NCI-H82 treated with DMSO at 0.1 percent for 48 hours (cell line): ENCODE results near the gene IRF4.
"Not testable (repeated sequence)": the region's sequence is repeated elsewhere in the genome, so short reads cannot be mapped to it uniquely, and the experiment has no call there.

ENCODE experiments used
- DNase-seq: peaks from one replicate; lab custom pipeline; 2025; ENCODE audit not compliant: unreplicated experiment; lab: John Stamatoyannopoulos, UW

The IRF4 gene

DNA sequence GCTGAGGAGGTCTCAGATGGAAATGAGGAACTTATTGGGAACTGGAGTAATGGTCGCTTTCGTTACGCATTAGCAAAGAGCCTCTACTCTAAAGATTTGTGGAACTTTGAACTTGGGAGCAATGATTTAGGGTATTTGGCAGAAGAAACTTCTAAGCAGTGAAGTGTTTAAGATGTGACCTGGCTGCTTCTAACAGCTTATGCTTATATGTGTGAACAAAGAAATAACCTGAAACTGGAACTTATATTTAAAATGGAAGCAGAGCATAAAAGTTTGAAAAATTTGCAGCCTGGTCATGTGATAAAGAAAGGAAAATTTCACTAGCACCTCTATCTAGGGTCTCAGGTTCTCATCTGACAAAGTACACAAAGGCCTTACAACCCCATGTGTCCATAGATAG lies 23.5 kb downstream of the IRF4 start:
- DNase-seq = no peak

DNA sequence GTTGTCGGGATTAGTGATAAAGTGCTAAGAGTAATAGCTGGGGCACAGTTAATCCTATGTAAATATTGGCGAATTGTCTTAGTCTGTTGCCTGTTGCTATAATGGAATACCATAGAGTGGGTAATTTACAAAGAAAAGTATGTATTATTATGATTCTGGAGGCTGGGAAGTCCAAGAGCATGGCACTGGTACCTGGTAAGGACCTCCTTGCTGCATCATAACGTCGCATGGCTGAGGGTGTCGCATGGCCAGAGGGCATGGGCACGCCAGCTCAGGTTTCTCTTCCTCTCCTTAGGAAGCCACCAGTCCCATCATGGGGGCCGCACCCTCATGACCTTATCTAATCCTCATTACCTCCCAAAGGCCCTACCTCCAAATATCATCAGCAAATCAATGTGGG lies 29.7 kb downstream of the IRF4 start:
- DNase-seq = no peak

DNA sequence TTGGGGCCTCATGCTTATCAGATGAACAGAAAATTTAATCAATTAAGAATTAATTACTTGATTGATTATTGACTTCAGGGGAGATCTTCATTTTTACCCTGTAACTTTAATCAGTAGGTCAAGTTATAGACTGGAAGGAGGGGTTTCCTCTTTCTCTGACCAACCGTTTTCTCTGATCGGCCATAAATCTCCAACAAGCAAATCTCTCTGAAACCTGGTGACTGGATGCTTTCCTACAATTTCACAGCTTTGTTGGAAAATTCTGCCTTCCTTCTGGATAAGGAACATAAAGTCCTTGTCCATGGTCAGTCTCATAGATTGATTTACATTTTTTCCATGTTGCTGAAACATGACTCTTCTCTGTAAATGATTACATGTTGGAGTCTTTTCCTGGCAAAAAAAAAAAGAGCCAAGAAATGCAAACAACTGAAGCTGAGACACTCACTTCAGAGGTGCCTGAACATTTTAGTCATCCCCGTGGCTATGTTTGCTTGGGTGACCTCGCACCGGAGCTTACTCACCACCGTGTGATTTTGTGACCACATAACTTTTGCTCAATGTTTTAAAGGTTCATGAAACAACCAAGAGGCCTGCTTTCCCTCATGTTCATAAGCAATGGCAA lies 31.0 kb downstream of the IRF4 start:
- no peak for DNase-seq

DNA sequence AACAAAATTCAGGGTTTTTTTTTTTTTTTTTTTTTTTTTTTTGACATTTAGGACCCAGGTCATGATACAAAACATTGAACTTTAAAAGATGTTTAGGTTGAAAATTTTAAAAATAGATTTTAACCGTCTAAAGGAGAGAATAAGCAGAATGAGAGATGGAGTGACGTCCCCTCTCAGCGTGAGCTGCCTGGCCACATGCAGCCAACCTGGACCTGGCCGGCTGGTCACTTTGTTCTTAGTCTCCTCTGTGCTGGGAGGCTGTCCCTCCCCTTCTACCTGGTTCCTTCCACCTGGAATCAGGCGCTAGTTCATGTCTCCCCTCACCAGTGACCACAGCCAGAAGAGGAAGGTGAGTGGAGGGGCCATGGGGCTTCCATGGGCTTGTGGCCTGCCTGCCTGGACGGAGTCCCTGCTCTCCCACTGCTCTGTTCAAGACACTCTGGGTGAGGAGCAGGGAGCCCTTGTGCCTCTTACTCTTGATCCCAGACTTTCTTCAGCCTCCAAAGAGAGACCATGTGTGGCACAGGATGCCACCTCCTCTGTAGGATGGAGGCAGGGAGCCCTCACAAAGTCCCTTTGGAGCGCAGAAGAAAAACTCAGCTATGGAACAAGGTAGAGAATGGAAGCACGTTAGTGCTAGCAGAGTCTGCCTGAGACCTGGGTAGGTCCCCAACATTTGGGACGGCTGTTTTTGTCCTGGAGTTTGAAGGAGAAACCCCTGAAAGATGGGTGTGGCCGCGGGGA lies 31.7 kb downstream of the IRF4 start:
- DNase-seq = no peak

DNA sequence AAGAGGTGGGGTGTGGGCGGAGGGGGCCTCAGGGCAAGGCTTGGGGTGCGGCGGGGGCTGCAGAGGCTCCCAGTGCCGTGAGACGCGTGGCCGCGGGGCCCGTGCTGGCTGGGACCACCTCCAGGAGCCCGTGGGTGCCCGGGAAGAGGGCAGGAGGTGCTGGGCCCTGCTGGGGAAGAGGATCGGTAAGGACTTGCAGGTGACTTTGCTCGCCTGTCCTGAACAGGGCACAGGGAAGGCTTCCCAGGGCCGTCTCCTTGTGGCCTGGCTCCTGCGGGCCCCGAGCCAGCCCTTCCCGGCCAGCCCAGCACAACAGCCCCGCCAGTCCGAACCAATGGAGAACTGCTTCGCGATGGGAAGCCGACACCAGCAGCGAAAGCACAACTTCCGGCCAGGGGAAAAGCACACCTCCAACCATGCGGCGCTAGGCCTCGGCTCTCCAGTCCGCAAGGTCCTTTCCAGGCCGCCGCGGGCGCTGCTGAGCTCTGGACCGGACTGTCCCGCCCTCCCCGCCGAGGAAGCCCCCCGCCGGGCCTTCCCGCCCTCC lies 32.3 kb downstream of the IRF4 start:
- DNase-seq = no peak

GRCh38 chr6:424741-425417 lies 33.3 kb downstream of the IRF4 start:
- no peak for DNase-seq

GRCh38 chr6:425418-425788 lies 33.9 kb downstream of the IRF4 start:
- not testable (repeated sequence) for DNase-seq

DNA sequence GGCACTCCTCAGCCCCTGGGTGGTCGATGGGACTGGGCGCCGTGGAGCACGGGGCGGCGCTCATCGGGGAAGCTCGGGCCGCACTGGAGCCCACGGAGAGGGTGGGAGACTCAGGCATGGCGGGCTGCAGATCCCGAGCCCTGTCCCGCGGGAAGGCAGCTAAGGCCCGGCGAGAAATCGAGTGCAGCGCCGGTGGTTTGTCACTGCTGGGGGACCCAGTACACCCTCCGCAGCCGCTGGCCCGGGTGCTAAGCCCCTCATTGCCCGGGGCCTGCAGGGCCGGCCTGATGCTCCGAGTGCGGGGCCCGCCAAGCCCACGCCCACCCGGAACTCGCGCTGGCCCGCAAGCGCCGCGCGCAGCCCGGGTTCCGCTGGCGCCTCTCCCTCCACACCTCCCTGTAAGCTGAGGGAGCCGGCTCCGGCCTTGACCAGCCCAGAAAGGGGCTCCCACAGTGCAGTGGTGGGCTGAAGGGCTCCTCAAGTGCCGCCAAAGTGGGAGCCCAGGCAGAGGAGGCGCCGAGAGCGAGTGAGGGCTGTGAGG lies 34.7 kb downstream of the IRF4 start:
- not testable (repeated sequence) for DNase-seq

DNA sequence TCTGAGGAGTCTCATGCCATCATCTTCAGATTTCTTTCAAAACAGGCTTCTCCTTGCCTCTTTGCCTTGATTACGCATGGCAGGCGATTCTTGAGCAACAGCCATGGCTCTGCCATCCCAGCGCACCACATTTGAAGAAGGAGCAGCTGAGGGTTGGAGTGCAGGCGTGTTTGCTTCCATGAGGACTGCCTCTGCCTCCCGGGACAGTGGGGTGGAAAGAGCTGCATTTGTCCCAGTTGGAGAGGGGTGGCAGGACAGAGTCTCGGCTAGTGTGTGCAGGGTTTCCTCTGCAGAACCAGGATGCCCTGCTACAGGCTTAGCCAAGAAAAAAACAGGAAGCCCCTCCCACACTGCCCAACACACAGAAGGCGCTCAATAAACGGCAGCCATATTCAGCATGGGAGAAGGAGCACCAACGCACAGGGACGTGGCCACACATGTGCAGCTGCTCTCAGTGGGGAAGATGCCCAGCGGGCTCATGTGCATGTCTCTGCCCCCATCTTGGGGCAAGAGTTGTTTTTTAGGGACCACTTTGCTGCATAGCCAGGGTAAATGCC lies 36.6 kb downstream of the IRF4 start:
- no peak for DNase-seq

GRCh38 chr6:429515-430121 lies 38.1 kb downstream of the IRF4 start:
- DNase-seq = no peak

- DNase-seq = no peak
Observed at GRCh38 chr6:431504-431903, 40.0 kb downstream of the IRF4 start.

DNA sequence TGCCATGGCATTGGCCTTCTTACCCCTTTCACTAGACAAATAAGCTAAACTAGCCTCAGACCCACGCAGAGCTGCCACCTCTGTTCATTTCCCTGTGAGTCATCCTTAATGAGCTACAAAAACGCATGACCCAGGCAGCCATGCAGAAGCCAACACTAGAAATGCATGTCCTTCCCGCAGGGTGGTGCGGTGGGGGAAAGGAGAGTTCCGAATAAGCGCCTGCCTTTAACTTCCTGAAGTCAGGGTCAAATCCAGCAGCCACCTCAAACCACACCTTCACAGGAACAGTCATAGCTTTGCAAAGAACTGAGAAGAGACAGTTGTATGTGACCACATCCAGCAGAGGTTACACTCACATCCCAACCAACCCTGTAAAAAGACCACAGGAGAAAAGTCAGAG lies 40.4 kb downstream of the IRF4 start:
- no peak for DNase-seq

DNA sequence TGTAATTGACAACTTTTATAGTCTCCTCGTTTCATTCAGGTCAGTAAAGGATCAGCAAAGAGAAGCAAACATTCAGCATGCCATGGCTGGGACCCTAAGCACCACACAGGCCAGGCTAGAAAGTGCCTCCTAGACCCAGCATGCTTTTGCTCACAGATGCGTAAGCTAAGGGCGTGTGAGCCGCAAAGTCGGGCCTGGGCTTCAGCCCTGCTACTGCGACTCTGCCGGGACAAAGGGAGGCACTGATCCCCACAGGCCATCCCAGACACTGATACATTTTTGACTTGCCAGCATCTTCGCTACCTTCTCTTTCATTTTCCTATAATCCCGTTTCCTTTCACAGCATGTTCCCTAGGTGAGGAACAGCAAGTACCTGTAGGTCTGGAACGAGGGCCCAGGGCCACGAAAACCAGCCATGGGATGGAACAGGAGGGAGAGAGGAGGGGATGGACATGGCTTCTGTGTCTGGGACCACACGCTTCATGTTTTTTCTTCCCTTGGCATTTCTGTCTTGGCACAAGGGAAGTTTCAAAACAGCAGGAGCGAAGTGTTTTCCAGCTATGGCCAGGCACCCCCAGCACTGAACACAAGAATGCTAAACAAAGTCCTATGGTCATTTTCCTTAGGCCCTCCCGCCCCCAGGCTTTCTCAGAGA lies 42.6 kb downstream of the IRF4 start:
- DNase-seq = no peak

DNA sequence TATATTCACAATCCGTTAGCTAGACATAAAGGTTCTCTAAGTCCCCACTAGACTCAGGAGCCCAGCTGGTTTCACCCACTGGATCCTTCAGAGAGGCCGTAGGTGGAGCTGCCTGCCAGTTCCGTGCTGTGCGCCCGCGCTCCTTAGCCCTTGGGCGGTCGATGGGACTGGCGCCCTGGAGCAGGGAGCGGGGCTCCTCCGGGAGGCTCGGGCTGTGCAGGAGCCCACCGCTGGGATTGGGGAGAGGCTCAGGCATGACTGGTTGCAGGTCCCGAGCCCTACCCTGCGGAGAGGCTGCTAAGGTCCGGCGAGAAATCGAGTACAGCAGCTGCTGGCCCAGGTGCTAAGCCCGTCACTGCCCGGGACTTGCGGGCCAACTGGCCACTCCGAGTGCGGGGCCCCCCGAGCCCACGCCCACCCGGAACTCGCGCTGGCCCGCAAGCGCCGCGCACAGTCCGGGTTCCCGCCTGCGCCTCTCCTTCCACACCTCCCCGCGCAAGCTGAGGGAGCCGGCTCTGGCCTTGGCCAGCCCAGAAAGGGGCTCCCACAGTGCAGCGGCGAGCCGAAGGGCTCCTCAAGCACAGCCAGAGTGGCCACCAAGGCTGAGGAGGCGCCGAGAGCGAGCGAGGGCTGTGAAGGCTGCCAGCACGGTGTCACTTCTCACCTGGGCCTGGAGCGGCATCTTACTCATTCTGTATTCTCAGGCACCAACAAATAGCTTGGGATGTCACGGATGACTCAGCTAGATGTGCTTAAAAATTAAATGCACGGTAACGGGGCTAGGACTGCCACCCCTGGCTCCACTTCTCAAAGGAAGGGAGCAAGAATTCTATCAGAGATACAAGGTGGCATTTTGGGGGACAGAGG lies 44.1 kb downstream of the IRF4 start:
- DNase-seq = no peak

GRCh38 chr6:436308-437036 lies 44.9 kb downstream of the IRF4 start:
- no peak for DNase-seq

DNA sequence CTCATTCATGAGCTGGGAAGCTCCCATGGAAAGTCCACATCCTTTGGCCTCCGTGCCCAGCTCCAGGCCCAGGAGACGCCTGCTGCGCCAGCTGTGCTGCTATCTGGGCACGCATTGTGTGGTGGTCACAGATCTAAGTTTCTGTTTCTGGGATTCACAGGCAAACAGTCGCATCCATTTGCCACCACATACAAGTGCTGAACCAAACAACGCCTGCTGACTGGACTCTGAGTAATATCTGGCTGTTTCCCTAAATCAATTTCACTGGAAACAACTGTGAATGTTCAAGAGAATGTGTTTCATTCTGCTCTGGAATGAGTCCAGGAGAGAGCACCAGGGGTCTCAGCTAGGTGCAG lies 45.5 kb downstream of the IRF4 start:
- DNase-seq = no peak

GRCh38 chr6:438634-439170 lies 47.1 kb downstream of the IRF4 start:
- DNase-seq = no peak

DNA sequence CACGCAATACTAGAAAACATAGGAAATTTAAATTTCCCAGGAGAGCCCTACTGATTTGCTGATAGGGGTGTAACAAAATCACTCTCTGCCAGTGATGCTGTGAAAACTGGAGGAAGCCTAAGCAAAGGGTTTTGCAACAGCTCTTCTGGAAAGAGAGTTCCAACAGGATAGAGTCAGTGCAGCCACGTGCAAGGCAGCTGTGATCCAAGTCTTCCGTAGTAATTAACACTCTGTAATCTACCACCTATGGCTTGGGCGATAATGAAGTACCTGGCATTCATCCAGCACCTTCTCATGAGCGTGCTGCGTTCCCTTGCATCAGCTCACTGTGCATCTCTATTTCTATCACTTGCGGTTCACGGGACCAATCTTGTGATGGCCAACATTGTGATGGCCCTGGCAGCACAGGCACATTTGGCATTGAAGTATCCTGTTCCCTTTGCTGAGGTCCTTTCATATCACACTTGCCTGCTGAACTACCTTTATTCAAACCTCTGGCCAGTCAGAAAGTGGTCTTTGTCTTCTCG lies 48.2 kb downstream of the IRF4 start:
- no peak for DNase-seq
